Mucosa of stomach (tissue), 1 donor: ENCODE measurements around the gene NTRK2.

Source experiments
- H3K27me3 ChIP-seq: one replicate; pipeline ENCODE4 v1.7.0; 2013; ENCODE audit warnings: mild to moderate bottlenecking, low read length; ENCODE audit not compliant: control insufficient read depth, insufficient read depth
- H3K36me3 ChIP-seq: one replicate; pipeline ENCODE4 v1.7.0; 2013; ENCODE audit warnings: low read length; ENCODE audit not compliant: control insufficient read depth, insufficient read depth
- H3K4me1 ChIP-seq: one replicate; pipeline ENCODE4 v1.7.0; 2013; ENCODE audit warnings: mild to moderate bottlenecking, low read length; ENCODE audit not compliant: control insufficient read depth, insufficient read depth
- H3K4me3 ChIP-seq: one replicate; pipeline ENCODE4 v1.7.0; 2013; ENCODE audit warnings: low read length
- H3K9ac ChIP-seq: one replicate; pipeline ENCODE4 v1.7.0; 2013; ENCODE audit warnings: mild to moderate bottlenecking, low read length, moderate library complexity
- H3K9me3 ChIP-seq: one replicate; pipeline ENCODE4 v1.7.0; 2013; ENCODE audit warnings: mild to moderate bottlenecking, low read length, moderate library complexity; ENCODE audit not compliant: control insufficient read depth
- donor health status: Pancreatic carcinoma.

The NTRK2 gene

GRCh38 chr9:84949258-84949657, 279.7 kb downstream of the NTRK2 start:
- Histone ChIP-seq H3K9me3 (no peaks in the 10 kb centered on the region), H3K27me3 (peaks cover 1% of the 10 kb centered on the region), H3K4me3 (no peak overlapping the region), H3K4me1 (no peaks in the 10 kb centered on the region), H3K36me3 (no peaks in the 10 kb centered on the region), H3K9ac (no peak overlapping the region)

- H3K36me3 ChIP-seq, result no peaks in the 10 kb centered on the region
- H3K9ac ChIP-seq, result no peak overlapping the region
- peaks cover 9% of the 10 kb centered on the region for H3K27me3 ChIP-seq
These were observed 280.4 kb downstream of the NTRK2 start for GRCh38 chr9:84949971-84950370.

GRCh38 chr9:84950879-84951811, 281.6 kb downstream of the NTRK2 start:
- H3K4me3 ChIP-seq, result no peak overlapping the region
- no peaks in the 10 kb centered on the region for H3K36me3 ChIP-seq
- H3K9ac ChIP-seq, result no peak overlapping the region
- H3K4me1 ChIP-seq, result no peaks in the 10 kb centered on the region
- peaks cover 9% of the 10 kb centered on the region for H3K27me3 ChIP-seq
- H3K9me3 ChIP-seq, result no peaks in the 10 kb centered on the region

More at GRCh38 chr9:84949971-84950370, 280.4 kb downstream of the NTRK2 start:
- H3K9me3 ChIP-seq, result no peaks in the 10 kb centered on the region
- no peaks in the 10 kb centered on the region for H3K4me1 ChIP-seq
- no peak overlapping the region for H3K4me3 ChIP-seq

- no peak overlapping the region for H3K4me3 ChIP-seq
- no peak overlapping the region for H3K9ac ChIP-seq
- H3K9me3 ChIP-seq, result no peaks in the 10 kb centered on the region
- H3K36me3 ChIP-seq, result no peaks in the 10 kb centered on the region
- H3K27me3 ChIP-seq, result peaks cover 9% of the 10 kb centered on the region
- no peaks in the 10 kb centered on the region for H3K4me1 ChIP-seq
These were observed 283.8 kb downstream of the NTRK2 start for GRCh38 chr9:84953252-84953773.

- Histone ChIP-seq H3K4me3 (no peak overlapping the region), H3K9ac (no peak overlapping the region)
These were observed 284.5 kb downstream of the NTRK2 start for GRCh38 chr9:84953797-84954705.

DNA sequence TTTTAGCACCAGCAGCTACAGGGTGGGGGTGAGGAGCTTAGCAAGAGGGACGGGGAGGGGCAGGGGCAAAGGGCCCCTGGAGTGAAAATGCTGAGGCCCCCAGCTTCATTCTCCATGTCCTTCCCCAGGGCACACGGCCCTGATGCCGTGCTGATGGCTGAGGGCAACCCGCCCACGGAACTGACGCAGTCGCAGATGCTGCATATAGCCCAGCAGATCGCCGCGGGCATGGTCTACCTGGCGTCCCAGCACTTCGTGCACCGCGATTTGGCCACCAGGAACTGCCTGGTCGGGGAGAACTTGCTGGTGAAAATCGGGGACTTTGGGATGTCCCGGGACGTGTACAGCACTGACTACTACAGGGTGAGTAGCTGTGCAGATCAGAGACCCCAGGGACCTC, 285.6 kb downstream of the NTRK2 start:
- Histone ChIP-seq H3K9ac (no peak overlapping the region), H3K4me3 (no peak overlapping the region), H3K27me3 (peaks cover 9% of the 10 kb centered on the region), H3K9me3 (no peaks in the 10 kb centered on the region), H3K4me1 (no peaks in the 10 kb centered on the region), H3K36me3 (no peaks in the 10 kb centered on the region)

More at GRCh38 chr9:84953797-84954705, 284.5 kb downstream of the NTRK2 start:
- no peaks in the 10 kb centered on the region for H3K36me3 ChIP-seq
- no peaks in the 10 kb centered on the region for H3K9me3 ChIP-seq
- no peaks in the 10 kb centered on the region for H3K4me1 ChIP-seq
- H3K27me3 ChIP-seq, result peaks cover 9% of the 10 kb centered on the region

GRCh38 chr9:84955971-84956370, 286.4 kb downstream of the NTRK2 start:
- Histone ChIP-seq H3K9ac (no peak overlapping the region), H3K9me3 (no peaks in the 10 kb centered on the region), H3K4me1 (no peaks in the 10 kb centered on the region), H3K36me3 (no peaks in the 10 kb centered on the region), H3K4me3 (no peak overlapping the region), H3K27me3 (peaks cover 9% of the 10 kb centered on the region)

- Histone ChIP-seq H3K36me3 (no peaks in the 10 kb centered on the region), H3K9ac (no peak overlapping the region), H3K4me1 (no peaks in the 10 kb centered on the region), H3K4me3 (no peak overlapping the region), H3K9me3 (no peaks in the 10 kb centered on the region), H3K27me3 (peaks cover 7% of the 10 kb centered on the region)
These were observed 289.8 kb downstream of the NTRK2 start for GRCh38 chr9:84959339-84959738.

DNA sequence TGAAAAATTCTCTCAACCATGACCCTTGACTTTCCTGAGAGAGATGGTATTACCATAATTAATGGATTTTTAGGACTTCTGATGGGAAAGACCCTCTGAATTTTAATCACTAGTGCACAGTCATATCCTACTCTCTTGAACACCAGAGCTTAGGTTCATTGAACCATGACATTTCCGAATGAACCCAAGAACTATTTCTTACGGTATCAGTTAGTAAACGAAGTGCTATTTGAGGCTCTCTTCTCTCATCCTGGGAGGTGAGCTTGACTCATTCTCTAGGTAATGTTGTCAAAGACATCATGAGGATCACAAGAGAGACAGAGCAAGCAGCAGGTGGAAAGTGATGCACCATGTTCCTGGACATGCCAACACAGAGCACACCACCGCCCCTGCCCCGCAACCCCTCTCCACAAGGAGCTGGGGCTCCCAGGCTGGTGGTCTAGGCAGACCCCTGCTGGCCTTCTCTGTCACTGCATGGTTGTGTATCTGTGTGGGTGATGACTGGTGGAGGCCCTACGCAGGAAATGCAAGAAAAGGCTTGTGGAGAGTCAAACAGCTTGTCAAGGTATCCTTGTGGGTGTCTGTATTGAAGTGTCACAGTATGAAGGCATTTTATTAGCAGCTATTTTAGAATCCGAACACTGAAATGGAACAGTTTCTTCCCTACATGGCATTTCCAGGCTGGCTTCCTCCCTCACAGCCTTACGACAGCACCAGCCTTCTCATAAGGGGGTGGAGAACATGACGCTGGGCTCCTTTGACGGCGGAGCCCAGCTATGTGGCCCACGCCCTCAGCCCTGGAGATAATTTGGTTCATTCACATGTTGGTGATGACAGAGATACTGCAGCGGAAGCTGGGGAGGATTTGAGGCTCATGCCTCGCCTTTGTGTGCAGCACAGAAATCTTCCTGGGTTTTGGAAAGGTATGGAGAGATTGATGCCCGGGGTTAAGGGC, 297.6 kb downstream of the NTRK2 start:
- no peaks in the 10 kb centered on the region for H3K27me3 ChIP-seq

GRCh38 chr9:84969084-84969483, 299.6 kb downstream of the NTRK2 start:
- no peak overlapping the region for H3K9ac ChIP-seq
- no peaks in the 10 kb centered on the region for H3K9me3 ChIP-seq
- no peak overlapping the region for H3K4me3 ChIP-seq
- no peaks in the 10 kb centered on the region for H3K36me3 ChIP-seq
- no peaks in the 10 kb centered on the region for H3K4me1 ChIP-seq
- no peaks in the 10 kb centered on the region for H3K27me3 ChIP-seq

More for the DNA sequence above, 297.6 kb downstream of the NTRK2 start:
- Histone ChIP-seq H3K9me3 (no peaks in the 10 kb centered on the region), H3K36me3 (no peaks in the 10 kb centered on the region), H3K4me3 (no peak overlapping the region), H3K9ac (no peak overlapping the region), H3K4me1 (no peaks in the 10 kb centered on the region)

- H3K4me1 ChIP-seq, result no peaks in the 10 kb centered on the region
- H3K9me3 ChIP-seq, result no peaks in the 10 kb centered on the region
- no peaks in the 10 kb centered on the region for H3K27me3 ChIP-seq
- H3K36me3 ChIP-seq, result no peaks in the 10 kb centered on the region
- no peak overlapping the region for H3K9ac ChIP-seq
- no peak overlapping the region for H3K4me3 ChIP-seq
These were observed 300.2 kb downstream of the NTRK2 start for GRCh38 chr9:84969736-84970135.
